Suprapubic skin (tissue), 4 donors: ENCODE data around the gene DOC2B. TPM values are rescaled to one million over a fixed set of nuclear protein-coding genes. Genes with fewer than 3 reads are reported as not detected.
A peak's percentile ranks its signal among the peaks of the same experiment; 100 is the strongest.

Source experiments
- DNase-seq, 2 donors: peaks; one replicate each; pipeline ENCODE4 v3.0.0-alpha.2; 2019; ENCODE audit warnings: low spot score in 2 of 2
- H3K27ac ChIP-seq: fragments of 200-600 bp; sonication (generic); one replicate; pipeline ENCODE4 v1.5.1; 2019
- H3K27me3 ChIP-seq: fragments of 200-600 bp; sonication (generic); one replicate; pipeline ENCODE4 v1.5.1; 2019
- H3K36me3 ChIP-seq: fragments of 200-600 bp; sonication (generic); one replicate; pipeline ENCODE4 v1.5.1; 2019
- H3K4me1 ChIP-seq: fragments of 200-600 bp; sonication (generic); one replicate; pipeline ENCODE4 v1.5.1; 2019
- H3K4me3 ChIP-seq: fragments of 200-600 bp; sonication (generic); one replicate; pipeline ENCODE4 v1.5.1; 2019; ENCODE audit warnings: mild to moderate bottlenecking
- H3K9me3 ChIP-seq: fragments of 200-600 bp; sonication (generic); one replicate; pipeline ENCODE4 v1.5.1; 2019
- CTCF ChIP-seq, 2 donors: fragments of 200-600 bp in 1 of 2; fragments of 450-650 bp in 1 of 2; sonication (generic) in 1 of 2; IDR thresholded peaks; one replicate each; pipeline ENCODE4 v1.5.1; 2016 to 2019; ENCODE audit warnings: antibody characterized with exemption in 2 of 2, mild to moderate bottlenecking in 1 of 2, moderate library complexity in 1 of 2
- EP300 ChIP-seq: sonication (generic); formaldehyde crosslinking; IDR thresholded peaks from one replicate; pipeline ENCODE4 v1.6.1; 2017; ENCODE audit warnings: antibody characterized with exemption
- POLR2A ChIP-seq, 2 donors: fragments of 450-650 bp; IDR thresholded peaks; one replicate each; pipeline ENCODE4 v1.6.1; 2017; ENCODE audit warnings: antibody characterized with exemption in 2 of 2, mild to moderate bottlenecking in 2 of 2, moderate library complexity in 2 of 2
- POLR2AphosphoS5 ChIP-seq, 3 donors: sonication (generic); formaldehyde crosslinking; IDR thresholded peaks; one replicate each; pipeline ENCODE4 v1.6.1; 2017; ENCODE audit warnings: antibody characterized with exemption in 3 of 3
- WGBS: methylation state at CpG from one replicate; pipeline ENCODE4 v1.1.5; 2018; 5-methylcytosine and 5-hydroxymethylcytosine counted together
- total RNA-seq, 4 donors: library from RNA; depleted of rRNA; stranded (reverse); fragments of >200 nt; gene quantifications; one replicate each; pipeline ENCODE4 v1.1.0, GENCODE V29; 2016

Gene DOC2B
- total RNA-seq, 4 donors from 2014 or later, result 1.8 to 19.4 (median 6.1) TPM

DNA sequence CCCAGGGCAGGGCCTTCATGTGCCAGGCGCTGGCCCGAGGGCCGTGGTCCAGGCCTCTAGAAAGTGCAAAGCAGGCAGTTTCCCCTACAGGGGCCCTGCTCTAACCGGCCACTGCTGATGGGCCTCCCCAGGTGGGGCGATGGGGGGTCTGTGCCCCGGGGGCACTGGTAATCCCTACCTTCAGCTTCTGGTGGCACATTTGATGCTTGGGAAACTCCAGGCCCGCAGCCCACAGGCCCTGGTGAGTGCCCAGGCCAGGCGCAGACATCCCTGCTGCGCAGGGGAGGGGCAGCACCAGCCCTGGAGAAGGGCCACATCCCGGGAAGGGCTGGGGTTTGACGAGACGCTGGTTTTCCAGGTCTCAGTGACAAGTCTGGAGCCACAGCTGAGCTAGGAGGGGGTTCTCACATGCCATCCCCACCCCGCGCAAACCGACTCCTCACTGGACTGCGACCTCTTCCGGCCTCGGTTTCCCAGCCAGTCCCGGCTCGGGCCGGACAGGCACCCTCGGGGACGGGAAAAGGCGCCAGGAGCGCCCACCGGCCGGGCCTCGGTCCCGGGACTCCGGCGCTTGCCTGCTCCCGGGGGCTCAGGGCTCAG lies 1.6 kb downstream of the DOC2B start:
- WGBS, result no CpG with 5 or more reads among the region's 32 CpGs
- no peak for DNase-seq
- Histone ChIP-seq H3K9me3 (no peaks in the 10 kb centered on the region), H3K4me3 (peak overlapping the region; percentile 59), H3K4me1 (peaks cover 36% of the 10 kb centered on the region), H3K27ac (peak overlapping the region; percentile 62), H3K36me3 (no peaks in the 10 kb centered on the region), H3K27me3 (peaks cover 58% of the 10 kb centered on the region)
- TF ChIP-seq POLR2AphosphoS5 (IDR thresholded peaks at IDR 0.05), result no peak
- TF ChIP-seq POLR2A (IDR thresholded peaks at IDR 0.05), result no peak
- TF ChIP-seq EP300, result no peak
- no peak for TF ChIP-seq CTCF (IDR thresholded peaks at IDR 0.05)

DNA sequence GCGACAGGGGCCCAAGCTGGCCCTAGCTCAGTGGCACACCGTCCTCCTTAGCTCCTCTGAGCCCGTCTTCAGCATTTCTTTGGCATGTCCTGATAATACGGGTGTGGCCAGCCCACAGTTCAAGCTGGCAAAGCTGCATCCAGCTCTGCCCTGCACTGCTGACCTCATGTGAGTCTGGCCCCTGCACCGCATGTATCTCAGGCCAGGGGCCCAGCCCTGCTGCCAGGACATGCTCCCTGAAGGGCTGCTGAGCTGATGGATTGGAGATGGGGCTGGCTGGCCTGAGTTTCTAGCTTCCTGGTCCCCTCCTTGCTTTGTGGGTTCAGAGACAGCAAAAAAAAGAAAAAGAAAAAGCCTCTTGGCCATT lies 2.4 kb downstream of the DOC2B start:
- Histone ChIP-seq H3K27me3 (peaks cover 57% of the 10 kb centered on the region), H3K9me3 (no peaks in the 10 kb centered on the region), H3K27ac (no peak overlapping the region), H3K4me3 (no peak overlapping the region), H3K4me1 (peaks cover 36% of the 10 kb centered on the region), H3K36me3 (no peaks in the 10 kb centered on the region)
- WGBS, result 42% methylated on average over 5 of the region's 5 CpGs
- no peak for DNase-seq
- TF ChIP-seq CTCF (IDR thresholded peaks at IDR 0.05) (no peak), POLR2A (IDR thresholded peaks at IDR 0.05) (no peak), POLR2AphosphoS5 (IDR thresholded peaks at IDR 0.05) (no peak), EP300 (no peak)

DNA sequence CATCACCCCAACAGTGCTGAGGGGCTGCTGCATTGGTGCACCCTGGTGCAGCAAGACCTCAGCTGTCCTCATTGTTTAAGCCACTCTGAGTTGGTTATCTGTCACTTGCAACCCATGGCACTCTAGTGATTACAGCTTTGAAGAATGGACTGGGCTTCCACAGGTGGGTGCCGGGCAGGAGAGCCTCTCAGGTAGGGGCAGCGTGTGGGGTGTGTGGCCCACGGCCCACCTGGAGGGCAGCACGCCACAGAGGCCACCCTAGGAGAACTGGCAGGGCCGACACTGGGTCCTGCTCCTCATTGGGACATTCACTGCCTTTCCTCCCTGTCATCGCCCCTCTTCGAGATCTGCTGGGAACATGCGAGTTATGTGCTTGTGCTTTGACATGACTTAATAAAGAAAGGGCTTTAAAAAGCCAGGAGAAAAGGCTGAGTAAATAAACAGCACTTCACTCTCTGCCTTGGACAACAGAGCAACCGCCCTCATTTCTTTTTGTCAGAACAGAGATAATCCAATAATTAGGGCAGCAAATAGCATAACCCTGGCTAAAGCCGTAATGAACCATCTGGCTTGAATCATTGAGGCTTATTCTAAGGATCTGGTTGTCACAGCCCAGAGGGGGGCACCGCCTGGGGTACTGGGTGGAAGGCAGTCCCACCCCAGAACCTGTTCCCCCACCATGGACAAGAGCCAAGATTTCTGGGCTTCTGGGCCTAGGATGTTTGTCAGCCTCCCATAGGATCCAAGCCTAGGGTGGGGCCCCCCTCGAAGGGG lies 3.0 kb downstream of the DOC2B start:
- Histone ChIP-seq H3K27me3 (peaks cover 52% of the 10 kb centered on the region), H3K4me3 (no peak overlapping the region), H3K4me1 (peaks cover 36% of the 10 kb centered on the region), H3K36me3 (no peaks in the 10 kb centered on the region), H3K27ac (no peak overlapping the region), H3K9me3 (no peaks in the 10 kb centered on the region)
- TF ChIP-seq CTCF (IDR thresholded peaks at IDR 0.05) (no peak), POLR2A (IDR thresholded peaks at IDR 0.05) (no peak), POLR2AphosphoS5 (IDR thresholded peaks at IDR 0.05) (no peak), EP300 (no peak)
- 76% methylated on average over 11 of the region's 12 CpGs for WGBS
- no peak for DNase-seq

- Histone ChIP-seq H3K9me3 (no peaks in the 10 kb centered on the region), H3K4me3 (no peak overlapping the region), H3K27me3 (peaks cover 48% of the 10 kb centered on the region), H3K27ac (no peak overlapping the region), H3K36me3 (no peaks in the 10 kb centered on the region), H3K4me1 (peaks cover 36% of the 10 kb centered on the region)
- TF ChIP-seq CTCF (IDR thresholded peaks at IDR 0.05) (no peak), POLR2AphosphoS5 (IDR thresholded peaks at IDR 0.05) (no peak), EP300 (no peak), POLR2A (IDR thresholded peaks at IDR 0.05) (no peak)
- no peak for DNase-seq
- WGBS, result 82% methylated on average over 3 of the region's 6 CpGs
Observed at GRCh38 chr17:177762-178161, 3.7 kb downstream of the DOC2B start.

- no peak for DNase-seq
- H3K4me3 ChIP-seq, result no peak overlapping the region
- no peaks in the 10 kb centered on the region for H3K36me3 ChIP-seq
- peaks cover 42% of the 10 kb centered on the region for H3K27me3 ChIP-seq
- no peak overlapping the region for H3K27ac ChIP-seq
- WGBS, result 85% methylated on average over 3 of the region's 3 CpGs
- H3K4me1 ChIP-seq, result peaks cover 31% of the 10 kb centered on the region
- no peaks in the 10 kb centered on the region for H3K9me3 ChIP-seq
- TF ChIP-seq POLR2A (IDR thresholded peaks at IDR 0.05) (no peak), CTCF (IDR thresholded peaks at IDR 0.05) (no peak), POLR2AphosphoS5 (IDR thresholded peaks at IDR 0.05) (no peak)
Observed at GRCh38 chr17:177155-177554, 4.3 kb downstream of the DOC2B start.
